ENCODE results near the gene SAMD3.
"Not testable (repeated sequence)": the region's sequence is repeated elsewhere in the genome, so short reads cannot be mapped to it uniquely, and the experiment has no call there.

SAMD3 gene

DNA sequence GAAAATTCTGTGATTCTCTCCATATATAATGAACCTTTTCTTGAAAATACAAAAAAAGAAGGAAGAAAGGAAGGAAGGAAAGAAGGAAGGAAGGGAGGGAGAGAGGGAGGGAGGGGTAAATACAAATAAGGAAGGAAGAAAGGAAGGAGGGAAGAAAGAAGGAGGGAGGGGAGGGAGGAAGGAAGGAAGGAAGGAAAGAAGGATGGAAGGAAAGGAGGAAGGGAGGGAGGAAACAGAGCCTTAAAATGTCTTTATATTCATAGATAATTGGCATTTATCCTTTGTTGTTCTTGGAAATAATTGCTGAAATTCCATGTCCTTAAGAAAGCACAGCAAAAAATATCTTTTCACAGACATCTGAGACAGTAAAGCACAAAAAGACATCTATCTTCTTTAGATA is 40.3 kb downstream of the SAMD3 start:
- DNase-seq (ENCODE audit: low read depth, low spot score) = no peak
- TF ChIP-seq, protein P1, sequence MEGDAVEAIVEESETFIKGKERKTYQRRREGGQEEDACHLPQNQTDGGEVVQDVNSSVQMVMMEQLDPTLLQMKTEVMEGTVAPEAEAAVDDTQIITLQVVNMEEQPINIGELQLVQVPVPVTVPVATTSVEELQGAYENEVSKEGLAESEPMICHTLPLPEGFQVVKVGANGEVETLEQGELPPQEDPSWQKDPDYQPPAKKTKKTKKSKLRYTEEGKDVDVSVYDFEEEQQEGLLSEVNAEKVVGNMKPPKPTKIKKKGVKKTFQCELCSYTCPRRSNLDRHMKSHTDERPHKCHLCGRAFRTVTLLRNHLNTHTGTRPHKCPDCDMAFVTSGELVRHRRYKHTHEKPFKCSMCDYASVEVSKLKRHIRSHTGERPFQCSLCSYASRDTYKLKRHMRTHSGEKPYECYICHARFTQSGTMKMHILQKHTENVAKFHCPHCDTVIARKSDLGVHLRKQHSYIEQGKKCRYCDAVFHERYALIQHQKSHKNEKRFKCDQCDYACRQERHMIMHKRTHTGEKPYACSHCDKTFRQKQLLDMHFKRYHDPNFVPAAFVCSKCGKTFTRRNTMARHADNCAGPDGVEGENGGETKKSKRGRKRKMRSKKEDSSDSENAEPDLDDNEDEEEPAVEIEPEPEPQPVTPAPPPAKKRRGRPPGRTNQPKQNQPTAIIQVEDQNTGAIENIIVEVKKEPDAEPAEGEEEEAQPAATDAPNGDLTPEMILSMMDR (IDR thresholded peaks at IDR 0.05; ENCODE audit: insufficient read depth, low read length, missing control alignments) = no peak
- ChIA-PET POLR2A (no interaction called here), CTCF (interaction anchor here (0.7 kb wide), 1 partner anchor 12 kb away, joined by 3 read pairs; no protein-coding TSS in a partner anchor)
- H3K4me3 ChIP-seq (ENCODE audit: low read depth, low read length) = no peak overlapping the region

DNA sequence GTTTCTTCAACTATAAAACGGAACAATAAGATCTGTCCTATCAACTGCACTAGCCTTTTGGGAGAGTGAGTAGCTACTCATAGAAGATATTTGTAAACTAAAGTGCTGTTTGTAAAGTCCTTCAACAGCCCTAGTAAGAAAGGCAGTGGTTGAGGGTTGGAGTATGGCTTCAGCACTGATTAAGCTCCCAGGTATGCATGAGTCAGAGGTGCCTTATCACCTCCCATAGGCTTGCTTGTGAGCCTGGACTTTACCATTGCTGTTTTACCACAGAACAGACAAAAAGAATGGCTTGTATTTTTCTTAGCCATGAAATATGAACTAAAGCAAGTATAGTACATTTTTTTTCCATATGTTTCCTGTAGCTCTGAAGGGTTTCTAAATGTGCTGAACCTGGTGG is 44.1 kb downstream of the SAMD3 start:
- H3K4me3 ChIP-seq (ENCODE audit: low read depth, low read length) = no peak overlapping the region
- CTCF ChIA-PET = no interaction called here
- POLR2A ChIA-PET = no interaction called here
- TF ChIP-seq, protein P1 (IDR thresholded peaks at IDR 0.05; ENCODE audit: insufficient read depth, low read length, missing control alignments) = no peak
- DNase-seq (ENCODE audit: low read depth, low spot score) = peak; percentile 79

DNA sequence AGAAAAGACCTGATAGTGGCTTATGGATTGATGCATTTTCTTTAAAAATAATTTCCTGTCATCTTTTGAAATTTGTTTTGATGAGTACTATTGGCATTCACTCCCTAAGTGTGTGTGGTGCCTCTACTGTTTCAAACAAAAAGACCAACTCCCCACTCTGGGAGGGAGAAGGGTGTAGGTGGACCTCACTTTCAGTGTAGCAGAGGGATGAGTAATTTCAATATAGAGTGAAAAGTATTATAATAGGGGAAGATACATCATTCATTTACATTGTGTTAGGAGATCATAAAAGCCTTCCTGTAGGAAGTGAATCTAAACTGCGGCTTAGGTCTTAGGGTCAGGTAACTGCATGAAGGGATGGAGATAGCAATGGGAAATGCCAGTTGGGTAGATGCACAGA is 46.4 kb downstream of the SAMD3 start:
- no peak for DNase-seq (ENCODE audit: low read depth, low spot score)
- ChIA-PET CTCF (interaction anchor here (1.4 kb wide), 1 partner anchor 106 kb away, joined by 4 read pairs; no protein-coding TSS in a partner anchor), POLR2A (no interaction called here)
- TF ChIP-seq, protein P1 (IDR thresholded peaks at IDR 0.05; ENCODE audit: insufficient read depth, low read length, missing control alignments) = no peak
- no peak overlapping the region for H3K4me3 ChIP-seq (ENCODE audit: low read depth, low read length)

- H3K4me3 ChIP-seq (ENCODE audit: low read depth, low read length); DNase-seq (ENCODE audit: low read depth, low spot score); POLR2A ChIA-PET; CTCF ChIA-PET: not testable (repeated sequence)
These were observed 49.3 kb downstream of the SAMD3 start for GRCh38 chr6:130173377-130174004.

- POLR2A ChIA-PET; CTCF ChIA-PET; DNase-seq (ENCODE audit: low read depth, low spot score); H3K4me3 ChIP-seq (ENCODE audit: low read depth, low read length): not testable (repeated sequence)
These were observed 52.6 kb downstream of the SAMD3 start for GRCh38 chr6:130170160-130170559.

- TF ChIP-seq, protein P1 (IDR thresholded peaks at IDR 0.05; ENCODE audit: insufficient read depth, low read length, missing control alignments) = no peak
- DNase-seq (ENCODE audit: low read depth, low spot score) = peak; percentile 23
- ChIA-PET POLR2A (no interaction called here), CTCF (no interaction called here)
- no peak overlapping the region for H3K4me3 ChIP-seq (ENCODE audit: low read depth, low read length)
These were observed 55.1 kb downstream of the SAMD3 start for GRCh38 chr6:130167655-130168054.

GRCh38 chr6:130164251-130164650 is 58.5 kb downstream of the SAMD3 start:
- no peak overlapping the region for H3K4me3 ChIP-seq (ENCODE audit: low read depth, low read length)
- ChIA-PET POLR2A (no interaction called here), CTCF (no interaction called here)
- TF ChIP-seq, protein P1 (IDR thresholded peaks at IDR 0.05; ENCODE audit: insufficient read depth, low read length, missing control alignments) = no peak
- DNase-seq (ENCODE audit: low read depth, low spot score) = no peak
